GM13976 (cell line): ENCODE measurements around the gene TEDC2.

Experiments
- DNase-seq: peaks from one replicate; pipeline ENCODE4 v3.0.0; 2012; ENCODE audit warnings: low spot score
- CTCF ChIP-seq: IDR thresholded peaks from 2 replicates; pipeline ENCODE4 v1.5.1; 2012; ENCODE audit warnings: borderline replicate concordance, mild to moderate bottlenecking; ENCODE audit not compliant: insufficient read depth; ENCODE audit errors: extremely low read depth, missing control alignments, control extremely low read depth
- in situ Hi-C: fragments of 300-500 bp; cut with MboI; formaldehyde crosslinking; loops from one replicate; pipeline ENCODE4 v1.12.0; 2022; ENCODE audit warnings: low sequenced_read_pairs, mixed read lengths, inconsistent platforms; ENCODE audit not compliant: unreplicated experiment

Gene TEDC2

GRCh38 chr16:2507665-2508064 is 47.8 kb downstream of the TEDC2 start:
- in situ Hi-C loops: no loop called here
- TF ChIP-seq CTCF: no peak
- DNase-seq: no peak

GRCh38 chr16:2508722-2509400 is 49.0 kb downstream of the TEDC2 start:
- in situ Hi-C loops: no loop called here
- TF ChIP-seq CTCF: no peak
- DNase-seq: no peak

GRCh38 chr16:2511128-2511800 is 51.4 kb downstream of the TEDC2 start:
- TF ChIP-seq CTCF: no peak
- in situ Hi-C loops: no loop called here
- no peak for DNase-seq

- no peak for DNase-seq
- in situ Hi-C loops: no loop called here
- TF ChIP-seq CTCF: no peak
These were observed 52.3 kb downstream of the TEDC2 start for GRCh38 chr16:2511996-2512734.

GRCh38 chr16:2512735-2513404 is 53.0 kb downstream of the TEDC2 start:
- peak; percentile 6 for TF ChIP-seq CTCF
- in situ Hi-C loops: no loop called here
- DNase-seq: peak; percentile 58
